ENCODE measurements around the gene PXMP4. TPM values are rescaled to one million over a fixed set of nuclear protein-coding genes. Genes with fewer than 3 reads are reported as not detected.

The PXMP4 gene
- total RNA-seq, 2 experiments from 2014 or later: 13.9 to 15.8 TPM

- POLR2A ChIA-PET: no interaction called here
- Mint-ChIP-seq H3K27me3 (no peaks in the 10 kb centered on the region), H3K4me3 (no peak overlapping the region), H3K36me3 (ENCODE audit: low read depth) (peaks cover 14% of the 10 kb centered on the region), H3K4me1 (peaks cover 3% of the 10 kb centered on the region), H3K27ac (no peak overlapping the region), H3K9me3 (no peaks in the 10 kb centered on the region)
- DNase-seq: no peak
- CTCF ChIA-PET: no interaction called here
These were observed 26.4 kb upstream of the PXMP4 start for GRCh38 chr20:33746325-33746998.

DNA sequence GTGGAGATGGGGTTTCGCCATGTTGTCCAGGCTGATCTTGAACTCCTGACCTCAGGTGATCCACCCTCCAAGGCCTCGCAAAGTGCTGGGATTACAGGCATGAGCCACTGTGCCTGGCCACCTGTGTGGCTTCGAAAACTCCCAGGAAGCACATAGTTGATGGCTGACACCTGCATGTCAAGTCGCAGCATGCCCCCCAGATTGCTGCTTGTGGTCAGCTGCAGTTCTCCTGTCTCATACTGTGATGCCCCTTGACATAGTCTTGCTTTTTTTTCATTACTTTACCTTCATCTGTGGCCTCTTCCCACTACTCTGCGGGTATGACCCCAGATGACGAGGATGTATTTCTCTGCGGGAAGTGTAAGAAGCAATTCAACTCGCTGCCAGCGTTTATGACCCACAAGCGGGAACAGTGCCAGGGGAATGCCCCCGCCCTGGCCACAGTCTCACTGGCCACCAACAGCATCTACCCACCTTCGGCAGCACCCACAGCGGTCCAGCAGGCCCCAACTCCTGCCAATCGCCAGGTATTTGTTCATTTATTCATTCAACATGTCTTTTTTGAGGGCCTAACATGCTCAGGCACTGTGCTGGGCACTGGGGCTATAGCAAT is 24.8 kb upstream of the PXMP4 start:
- peaks cover 12% of the 10 kb centered on the region for H3K36me3 Mint-ChIP-seq (ENCODE audit: low read depth)
- H3K27me3 Mint-ChIP-seq: no peaks in the 10 kb centered on the region
- H3K27ac Mint-ChIP-seq: no peak overlapping the region
- ChIA-PET POLR2A (no interaction called here), CTCF (no interaction called here)
- H3K4me1 Mint-ChIP-seq: peaks cover 3% of the 10 kb centered on the region
- H3K9me3 Mint-ChIP-seq: no peaks in the 10 kb centered on the region
- no peak overlapping the region for H3K4me3 Mint-ChIP-seq
- DNase-seq: no peak

DNA sequence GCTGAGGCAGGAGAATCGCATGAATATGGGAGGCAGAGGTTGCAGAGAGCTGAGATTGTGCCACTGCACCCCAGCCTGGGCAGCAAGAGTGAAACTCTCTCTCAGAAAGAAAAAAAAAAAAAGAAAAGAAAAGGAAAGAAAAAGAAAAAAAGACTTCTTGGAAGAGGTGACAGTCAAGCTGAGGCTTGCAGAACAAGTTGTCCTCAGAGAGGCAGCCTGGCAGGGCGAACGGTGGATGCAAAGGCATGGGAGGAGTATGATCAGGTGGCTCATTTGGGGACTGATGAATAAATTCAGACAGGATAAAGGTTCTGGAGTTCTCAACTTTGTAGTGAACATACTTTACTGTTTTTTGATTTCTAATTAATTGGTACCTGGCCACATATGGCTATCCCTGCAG is 24.1 kb upstream of the PXMP4 start:
- peaks cover 12% of the 10 kb centered on the region for H3K36me3 Mint-ChIP-seq (ENCODE audit: low read depth)
- H3K4me1 Mint-ChIP-seq: peaks cover 3% of the 10 kb centered on the region
- ChIA-PET POLR2A (no interaction called here), CTCF (no interaction called here)
- H3K9me3 Mint-ChIP-seq: no peaks in the 10 kb centered on the region
- no peak overlapping the region for H3K4me3 Mint-ChIP-seq
- DNase-seq: no peak
- H3K27me3 Mint-ChIP-seq: no peaks in the 10 kb centered on the region
- no peak overlapping the region for H3K27ac Mint-ChIP-seq

DNA sequence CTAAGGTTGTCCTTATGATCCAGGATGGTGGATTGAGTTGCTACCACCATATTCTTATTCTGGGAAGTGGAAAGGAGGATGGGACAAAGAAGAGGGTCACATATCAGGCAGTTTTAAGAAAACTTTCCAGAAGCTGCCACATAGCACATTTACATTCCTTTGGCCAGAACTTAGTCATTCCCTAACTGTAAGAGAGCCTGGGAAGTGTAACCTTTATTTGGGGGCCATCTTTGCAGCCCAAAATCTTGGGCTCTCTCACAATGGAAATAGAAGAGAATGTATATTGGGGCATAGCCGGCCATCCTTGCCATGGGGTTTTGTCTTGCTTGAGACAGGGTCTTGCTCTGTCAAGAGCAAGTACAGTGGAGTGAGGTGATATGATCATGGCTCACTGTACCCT is 20.1 kb upstream of the PXMP4 start:
- Mint-ChIP-seq H3K9me3 (peaks cover 16% of the 10 kb centered on the region), H3K4me3 (no peak overlapping the region), H3K4me1 (peaks cover 3% of the 10 kb centered on the region), H3K36me3 (ENCODE audit: low read depth) (peaks cover 27% of the 10 kb centered on the region), H3K27ac (no peak overlapping the region), H3K27me3 (no peaks in the 10 kb centered on the region)
- no peak for DNase-seq
- CTCF ChIA-PET: no interaction called here
- POLR2A ChIA-PET: no interaction called here

DNA sequence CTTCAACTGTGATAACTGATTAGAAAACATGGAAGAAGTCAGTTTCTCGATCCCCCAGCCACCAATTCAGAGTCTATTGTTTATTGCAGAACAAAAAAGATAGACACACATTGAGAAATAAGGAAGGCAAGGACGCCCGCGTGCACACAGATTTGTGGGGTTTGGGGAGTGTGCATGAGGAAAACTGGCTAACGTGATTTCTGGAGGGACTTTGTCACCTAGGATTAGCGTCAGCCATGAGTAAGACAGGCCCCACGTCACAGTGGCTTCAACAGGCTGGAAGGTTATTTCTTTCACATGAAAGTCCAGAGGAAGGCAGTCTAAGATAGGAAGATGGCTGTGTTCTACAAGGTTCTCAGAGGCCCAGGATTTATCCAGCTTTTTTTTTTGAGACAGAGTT is 19.4 kb upstream of the PXMP4 start:
- Mint-ChIP-seq H3K36me3 (ENCODE audit: low read depth) (peaks cover 23% of the 10 kb centered on the region), H3K9me3 (peaks cover 16% of the 10 kb centered on the region), H3K27ac (no peak overlapping the region), H3K4me1 (peaks cover 3% of the 10 kb centered on the region), H3K4me3 (no peak overlapping the region), H3K27me3 (no peaks in the 10 kb centered on the region)
- ChIA-PET CTCF (no interaction called here), POLR2A (no interaction called here)
- no peak for DNase-seq

DNA sequence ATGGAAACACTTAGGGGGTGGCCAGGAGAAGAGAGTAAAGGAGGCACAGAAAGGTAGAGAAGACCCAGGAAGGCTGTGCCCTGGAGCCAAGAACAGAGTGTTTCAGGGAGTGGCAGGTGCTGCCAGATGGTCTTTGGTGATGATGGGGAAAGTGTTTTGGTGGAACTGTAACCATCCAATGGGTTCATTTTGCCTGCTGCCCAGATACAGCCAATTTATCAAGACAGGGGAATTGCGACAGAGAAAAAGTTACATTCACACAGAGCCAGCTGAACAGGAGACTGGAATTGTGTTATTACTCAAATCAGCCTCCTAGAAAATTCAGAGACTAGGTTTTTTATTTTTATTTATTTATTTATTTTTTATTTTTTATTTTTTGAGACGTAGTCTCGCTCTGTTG is 16.9 kb upstream of the PXMP4 start:
- no peak overlapping the region for H3K27ac Mint-ChIP-seq
- no peak overlapping the region for H3K4me3 Mint-ChIP-seq
- H3K36me3 Mint-ChIP-seq (ENCODE audit: low read depth): peaks cover 26% of the 10 kb centered on the region
- POLR2A ChIA-PET: no interaction called here
- peaks cover 19% of the 10 kb centered on the region for H3K4me1 Mint-ChIP-seq
- no peak for DNase-seq
- no peaks in the 10 kb centered on the region for H3K27me3 Mint-ChIP-seq
- peaks cover 16% of the 10 kb centered on the region for H3K9me3 Mint-ChIP-seq
- CTCF ChIA-PET: no interaction called here

DNA sequence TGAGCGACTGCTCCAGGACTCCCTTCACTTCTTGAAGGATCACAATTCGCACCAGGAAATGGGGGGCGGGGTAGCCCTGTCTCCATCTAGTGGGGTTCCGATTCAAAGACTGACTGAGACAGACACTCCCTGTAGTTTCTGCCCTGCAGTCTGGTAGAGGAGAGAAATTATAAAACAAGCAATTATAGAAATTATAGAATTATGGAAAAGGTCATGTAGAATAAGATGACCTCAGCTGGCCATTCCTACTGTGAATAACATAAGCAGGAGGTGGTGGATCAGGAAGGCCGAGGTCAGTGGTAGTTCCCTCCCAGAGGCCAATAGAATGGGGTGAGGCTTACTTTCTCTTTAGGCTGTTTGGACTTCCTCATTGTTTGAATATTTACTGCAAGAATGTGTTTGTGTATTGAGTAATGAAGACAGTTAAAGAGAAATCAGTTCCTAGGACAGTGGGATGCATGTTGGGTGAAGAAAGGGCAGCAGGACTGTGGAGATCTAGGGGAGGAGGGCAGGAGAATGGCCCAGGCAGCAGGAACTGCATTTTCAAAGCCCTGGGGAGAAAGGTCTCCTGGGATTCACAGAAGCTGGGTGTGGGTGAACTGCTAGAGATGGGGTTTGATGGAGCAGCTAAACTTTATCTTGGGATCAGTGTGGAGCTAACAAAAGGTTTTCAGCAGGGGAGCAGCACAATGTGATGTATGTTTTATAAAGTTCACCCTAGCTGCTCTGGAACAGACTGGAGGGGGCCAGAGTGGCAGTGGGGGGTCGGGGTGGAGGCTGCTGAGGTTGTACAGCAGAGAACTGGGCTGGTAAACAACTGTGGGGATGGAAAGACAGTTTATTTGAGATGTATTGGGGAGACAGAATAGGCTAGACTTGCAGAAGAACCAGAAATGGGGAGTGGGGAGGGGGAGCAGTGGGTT is 13.8 kb upstream of the PXMP4 start:
- no peak for DNase-seq
- Mint-ChIP-seq H3K9me3 (peaks cover 16% of the 10 kb centered on the region), H3K4me3 (peak overlapping the region; percentile 79), H3K4me1 (peaks cover 28% of the 10 kb centered on the region), H3K27ac (peak overlapping the region; percentile 11), H3K27me3 (no peaks in the 10 kb centered on the region), H3K36me3 (ENCODE audit: low read depth) (peaks cover 29% of the 10 kb centered on the region)
- CTCF ChIA-PET: interaction anchor here (0.5 to 1.7 kb wide), 4 partner anchors 44 to 368 kb away, joined by 3 to 6 read pairs (median 3); no protein-coding TSS in a partner anchor
- POLR2A ChIA-PET: interaction anchor here (0.8 to 3.2 kb wide), 10 partner anchors 8 to 378 kb away, joined by 3 to 27 read pairs (median 14); partner anchors contain the start of genes ACTL10, C20orf144, CHMP4B and EIF2S2

GRCh38 chr20:33732166-33732970 is 12.3 kb upstream of the PXMP4 start:
- DNase-seq: peak; percentile 88
- CTCF ChIA-PET: interaction anchor here (0.5 to 2.4 kb wide), 20 partner anchors 9 to 486 kb away, joined by 3 to 12 read pairs (median 4); partner anchors contain the start of genes ACTL10 and PXMP4
- POLR2A ChIA-PET: interaction anchor here (0.5 to 3.2 kb wide), 29 partner anchors 9 to 380 kb away, joined by 3 to 27 read pairs (median 4); partner anchors contain the start of genes ACTL10, C20orf144, CBFA2T2 and CHMP4B
- Mint-ChIP-seq H3K36me3 (ENCODE audit: low read depth) (peaks cover 21% of the 10 kb centered on the region), H3K4me1 (peaks cover 28% of the 10 kb centered on the region), H3K4me3 (peak overlapping the region; percentile 79), H3K27me3 (no peaks in the 10 kb centered on the region), H3K9me3 (peaks cover 12% of the 10 kb centered on the region), H3K27ac (peak overlapping the region; percentile 85)

- CTCF ChIA-PET: interaction anchor here (0.6 to 2.4 kb wide), 15 partner anchors 8 to 487 kb away, joined by 3 to 12 read pairs (median 5); partner anchors contain the start of gene PXMP4
- Mint-ChIP-seq H3K9me3 (peaks cover 8% of the 10 kb centered on the region), H3K4me3 (peak within 1 kb of the TSS; percentile 80), H3K27me3 (no peaks in the 10 kb centered on the region), H3K36me3 (ENCODE audit: low read depth) (peaks cover 17% of the 10 kb centered on the region), H3K27ac (peak within 1 kb of the TSS; percentile 91), H3K4me1 (peaks cover 28% of the 10 kb centered on the region)
- peak; percentile 91 for DNase-seq
- POLR2A ChIA-PET: interaction anchor here (0.7 to 3.2 kb wide), 23 partner anchors 10 to 381 kb away, joined by 3 to 27 read pairs (median 4); partner anchors contain the start of genes ACTL10, C20orf144, CBFA2T2 and CHMP4B
These were observed 11.6 kb upstream of the PXMP4 start, which contains the start of gene ZNF341 for GRCh38 chr20:33731693-33732165. TSS of gene ZNF341 (plus strand) at chr20:33731996. CDS start at chr20:33732022, 26 bp downstream.

- Mint-ChIP-seq H3K36me3 (ENCODE audit: low read depth) (peaks cover 11% of the 10 kb centered on the region), H3K27ac (peak overlapping the region; percentile 91), H3K9me3 (peaks cover 2% of the 10 kb centered on the region), H3K4me3 (peak overlapping the region; percentile 80), H3K27me3 (no peaks in the 10 kb centered on the region), H3K4me1 (peaks cover 28% of the 10 kb centered on the region)
- CTCF ChIA-PET: interaction anchor here (1.5 to 2.4 kb wide), 2 partner anchors 8 to 11 kb away, joined by 5 to 12 read pairs; partner anchors contain the start of gene PXMP4
- no peak for DNase-seq
- POLR2A ChIA-PET: interaction anchor here (1.5 to 3.2 kb wide), 6 partner anchors 11 to 83 kb away, joined by 3 to 27 read pairs (median 18); partner anchors contain the start of genes CHMP4B and PXMP4
These were observed 11.0 kb upstream of the PXMP4 start for GRCh38 chr20:33730946-33731692.

- POLR2A ChIA-PET: no interaction called here
- no peak for DNase-seq
- H3K27ac Mint-ChIP-seq: no peak overlapping the region
- CTCF ChIA-PET: interaction anchor here (1.1 kb wide), 1 partner anchor 9 kb away, joined by 5 read pairs; the partner anchor contains the start of gene PXMP4
- peaks cover 6% of the 10 kb centered on the region for H3K36me3 Mint-ChIP-seq (ENCODE audit: low read depth)
- H3K27me3 Mint-ChIP-seq: no peaks in the 10 kb centered on the region
- no peaks in the 10 kb centered on the region for H3K9me3 Mint-ChIP-seq
- no peak overlapping the region for H3K4me3 Mint-ChIP-seq
- H3K4me1 Mint-ChIP-seq: peaks cover 24% of the 10 kb centered on the region
These were observed 9.0 kb upstream of the PXMP4 start for GRCh38 chr20:33729101-33729500.

Measured in activated CD4-positive, alpha-beta memory T cell treated with anti-CD3 and anti-CD28 coated beads, Interleukin-2, amount 10 ng/mL, durations not matched to agents 7 days and 5 days (primary cell).